SK-MEL-5 (cell line): ENCODE data around the gene COL18A1. TPM values are rescaled to one million over a fixed set of nuclear protein-coding genes. Genes with fewer than 3 reads are reported as not detected.
"Not testable (repeated sequence)": the region's sequence is repeated elsewhere in the genome, so short reads cannot be mapped to it uniquely, and the experiment has no call there.

ENCODE experiments used
- DNase-seq: peaks from one replicate; pipeline ENCODE4 v3.0.0-alpha.2; 2016; ENCODE audit warnings: low read depth, low spot score
- in situ Hi-C: cut with HindIII; loops from 2 replicates; pipeline ENCODE4 v1.10.0; 2016; ENCODE audit warnings: low sequenced_read_pairs, high pct_unique_total_duplicates, low pct_unique_long_range_greater_than_20kb
- total RNA-seq: library from RNA; depleted of rRNA; stranded (reverse); fragments of >200 nt; shearing (Covaris generic); gene quantifications from 2 replicates; pipeline ENCODE4 v1.2.3, GENCODE V29; 2014

COL18A1 gene
- total RNA-seq, 1 experiment from 2014 or later: 12.4 TPM

DNA sequence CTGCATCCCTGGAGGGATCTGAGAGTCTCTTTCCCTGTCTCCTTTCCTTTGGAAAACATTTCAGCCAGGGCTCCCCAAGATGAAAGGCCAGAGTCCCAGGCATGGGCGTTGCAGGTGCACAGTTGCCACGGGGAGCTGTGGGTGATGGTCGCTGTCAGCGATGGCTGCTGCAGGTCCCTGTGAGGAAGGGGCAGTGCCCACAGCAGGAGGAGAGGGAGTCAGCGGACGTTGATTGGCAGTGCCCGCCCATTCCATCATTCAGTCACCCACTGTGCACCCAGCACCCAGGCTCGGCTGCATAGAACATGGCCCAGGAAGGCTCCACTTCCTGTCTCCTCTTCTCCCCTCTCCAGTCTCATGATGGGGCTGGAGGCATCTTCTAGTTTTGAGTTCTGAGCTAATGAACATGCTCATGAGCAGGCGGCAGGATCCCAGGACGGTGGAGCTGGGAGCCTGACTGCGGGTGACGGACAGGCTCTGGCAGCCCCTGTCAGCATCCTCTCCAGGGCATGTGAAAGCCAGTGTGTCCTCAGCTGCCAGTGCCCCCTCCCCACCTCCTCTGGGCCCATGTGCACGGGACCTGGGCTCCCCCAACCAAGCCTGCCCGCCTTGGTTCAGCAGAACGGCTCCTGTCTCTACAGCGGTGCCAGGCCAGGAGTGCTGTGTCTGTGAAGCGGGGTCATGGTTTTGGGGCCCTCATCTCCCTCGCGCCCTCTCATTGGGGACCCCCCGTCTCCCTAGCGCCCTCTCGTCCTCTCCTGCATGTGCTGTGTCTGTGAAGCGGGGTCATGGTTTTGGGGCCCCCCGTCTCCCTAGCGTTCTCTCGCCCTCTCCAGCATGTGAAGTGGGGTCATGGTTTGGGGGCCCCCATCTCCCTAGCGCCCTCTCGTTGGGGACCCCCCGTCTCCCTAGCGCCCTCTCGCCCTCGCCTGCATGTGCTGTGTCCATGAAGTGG, 24.5 kb downstream of the COL18A1 start:
- in situ Hi-C loops: no loop called here
- DNase-seq: no peak

DNA sequence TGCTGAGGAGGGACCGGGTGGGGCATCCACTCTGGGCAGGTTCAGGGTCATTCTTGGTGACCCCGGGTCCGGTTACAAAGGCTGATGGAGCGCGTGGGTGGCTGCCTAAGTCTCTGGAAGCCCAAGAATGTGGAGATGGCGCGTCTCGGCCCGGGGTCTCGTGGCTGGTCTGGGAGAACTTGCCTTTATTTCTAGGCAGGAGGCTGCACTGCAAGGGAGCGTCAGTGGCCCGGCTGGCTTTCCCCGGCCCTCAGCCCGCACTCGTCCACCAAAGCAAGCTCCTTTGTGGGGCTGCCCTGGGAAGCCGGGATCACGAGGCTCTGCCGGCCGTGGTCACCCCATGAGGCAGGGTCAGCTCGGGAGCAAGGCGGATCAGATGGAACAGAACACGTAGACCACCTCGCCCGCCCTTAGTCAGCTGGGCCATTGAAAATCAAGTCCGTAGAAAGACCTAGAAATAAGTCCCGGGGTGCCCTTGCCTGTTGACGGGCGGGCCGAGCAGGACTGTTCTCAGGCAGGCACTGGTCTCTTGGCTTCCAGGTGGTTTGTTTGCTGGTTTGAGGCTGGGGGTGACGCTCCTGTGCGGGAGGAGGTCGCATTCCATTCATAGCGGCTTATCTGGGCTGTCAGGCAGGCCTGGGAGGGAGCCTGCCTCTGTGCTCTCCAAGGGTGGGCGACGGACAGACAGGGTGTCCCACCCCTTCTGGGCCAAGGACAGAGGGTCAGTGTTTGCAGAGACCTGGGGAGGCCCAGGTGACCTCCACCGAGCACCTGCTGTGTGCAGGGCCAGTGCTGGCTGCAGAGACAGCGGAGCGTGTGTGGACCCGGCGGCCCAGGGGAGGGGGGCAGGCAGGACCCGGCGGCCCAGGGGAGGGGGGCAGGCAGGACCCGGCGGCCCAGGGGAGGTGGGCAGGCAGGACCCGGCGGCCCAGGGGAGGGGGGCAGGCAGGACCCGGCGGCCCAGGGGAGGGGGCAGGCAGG, 25.8 kb downstream of the COL18A1 start:
- DNase-seq: no peak
- in situ Hi-C loops: no loop called here

DNA sequence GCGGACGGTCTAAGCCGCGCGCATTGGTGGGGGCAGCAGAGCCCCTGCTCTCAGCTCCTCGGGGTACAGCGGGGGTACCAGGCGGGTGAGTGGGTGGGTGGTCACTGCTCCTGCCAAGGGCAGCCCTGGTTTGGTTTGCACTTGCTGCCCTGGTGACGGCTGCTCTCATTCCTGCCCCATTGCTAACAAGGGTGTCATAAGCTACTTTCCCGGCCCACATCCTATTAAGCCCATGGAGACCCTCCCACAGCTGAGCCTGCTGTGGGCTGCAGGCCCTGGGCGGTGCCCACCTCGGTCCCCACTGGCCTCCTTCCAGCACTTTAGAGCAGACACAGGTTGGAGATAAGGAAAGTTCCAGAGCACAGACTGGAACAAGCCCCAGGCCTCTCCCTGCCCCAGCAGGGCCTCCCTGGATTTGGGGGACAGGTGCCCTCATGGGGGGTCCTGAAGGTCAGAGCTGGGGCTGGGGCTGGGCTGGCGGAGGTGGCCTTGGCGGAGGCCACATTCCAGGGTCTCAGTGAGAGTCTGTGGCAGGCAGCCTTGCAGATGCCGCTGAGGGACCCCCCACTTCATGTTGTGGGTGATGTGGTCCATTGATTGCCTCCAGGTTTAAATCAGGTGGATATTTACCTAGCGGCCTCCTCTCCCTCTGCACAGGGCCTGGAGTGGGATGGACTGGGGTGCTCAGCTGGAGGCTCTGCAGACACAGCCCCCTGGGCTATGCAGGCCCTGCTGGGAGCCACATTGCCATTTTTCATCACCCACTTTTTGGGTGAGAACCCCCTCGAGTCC, 27.0 kb downstream of the COL18A1 start:
- in situ Hi-C loops: no loop called here
- DNase-seq: no peak

DNA sequence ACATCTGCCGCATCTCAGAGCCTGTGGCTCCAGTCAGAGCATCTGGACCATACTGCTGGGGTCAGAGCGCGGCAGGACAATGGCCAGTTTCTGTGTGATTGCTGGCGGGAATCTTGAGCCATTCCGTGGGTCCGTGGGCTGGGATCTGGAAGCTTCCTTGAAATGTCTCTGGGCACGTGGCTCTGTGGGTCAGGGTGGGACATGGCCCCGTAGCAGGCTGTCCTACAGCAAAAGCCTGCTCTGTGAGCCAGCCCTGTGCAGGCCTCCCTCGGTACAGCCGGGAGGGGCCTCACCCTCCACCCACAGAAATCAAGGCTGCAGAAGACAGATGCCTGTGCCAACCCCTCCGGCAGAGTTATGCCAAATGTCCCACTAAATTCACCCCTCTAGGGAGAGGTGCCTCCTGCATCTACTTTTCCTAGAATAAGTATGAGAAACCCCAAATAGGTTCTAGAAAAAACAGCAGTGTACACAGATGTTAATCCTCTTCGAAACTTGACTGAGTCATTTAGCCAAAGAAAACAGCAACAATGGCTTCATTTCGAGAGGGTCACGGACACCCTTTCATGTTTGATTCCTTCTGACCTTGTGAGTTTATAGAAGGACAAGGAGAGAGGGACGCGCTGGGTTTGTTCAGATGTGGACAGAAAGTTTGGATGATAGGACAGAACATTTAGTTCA, 27.8 kb downstream of the COL18A1 start:
- DNase-seq: no peak
- in situ Hi-C loops: no loop called here

DNA sequence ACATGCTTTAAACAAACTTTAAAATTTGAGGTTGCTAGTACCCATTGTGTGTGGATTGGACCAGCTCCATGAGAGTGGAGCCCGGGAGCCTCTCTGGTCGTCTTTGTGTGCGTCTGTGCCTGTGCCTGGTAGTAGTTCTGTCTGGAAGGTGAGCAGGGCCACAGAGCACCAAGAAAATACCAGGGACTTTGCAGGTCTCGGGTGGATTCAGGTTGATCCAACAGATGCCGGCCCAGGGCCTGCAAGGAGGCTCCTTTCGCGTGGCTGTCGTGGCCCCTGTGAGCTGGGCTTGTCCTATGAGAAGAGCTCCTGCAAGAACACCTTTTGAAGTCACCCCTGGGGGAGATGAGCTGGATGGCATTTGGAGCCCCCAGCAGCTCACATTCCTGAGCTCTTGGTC, 28.3 kb downstream of the COL18A1 start:
- no peak for DNase-seq
- in situ Hi-C loops: no loop called here

DNA sequence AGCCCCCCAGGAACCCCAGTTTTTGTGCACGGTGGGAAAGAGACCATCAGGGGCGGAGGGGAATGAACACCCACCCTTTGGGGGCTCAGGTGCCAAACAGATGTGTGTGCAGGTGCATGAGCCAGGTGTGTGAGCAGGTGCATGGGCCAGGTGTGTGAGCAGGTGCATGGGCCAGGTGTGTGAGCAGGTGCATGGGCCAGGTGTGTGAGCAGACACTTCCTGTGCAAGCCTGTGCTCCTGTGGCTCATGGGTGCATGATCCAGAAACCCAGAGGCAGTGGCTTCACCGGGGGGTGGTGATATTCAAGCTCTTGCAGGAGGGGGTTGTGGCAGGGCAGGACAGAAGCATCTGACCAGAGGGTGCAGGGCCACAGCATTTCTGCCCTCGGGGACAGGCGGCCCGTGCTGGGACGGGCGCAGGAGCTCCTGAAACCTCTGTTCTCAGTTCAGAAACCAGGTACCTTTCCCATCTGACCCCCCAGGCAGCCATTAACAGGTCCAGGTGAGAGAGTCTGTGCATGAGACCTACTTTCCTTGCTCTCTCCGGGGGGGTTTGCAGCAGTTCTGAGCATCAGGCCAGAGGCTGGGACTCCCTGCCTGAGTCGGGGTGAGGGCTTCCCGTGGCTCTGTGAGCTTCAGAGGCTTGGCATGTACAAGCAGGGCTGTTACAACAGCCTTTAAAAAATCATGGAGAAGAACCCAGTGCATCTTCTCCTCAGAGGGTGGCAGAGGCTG, 29.1 kb downstream of the COL18A1 start:
- no peak for DNase-seq
- in situ Hi-C loops: no loop called here

DNA sequence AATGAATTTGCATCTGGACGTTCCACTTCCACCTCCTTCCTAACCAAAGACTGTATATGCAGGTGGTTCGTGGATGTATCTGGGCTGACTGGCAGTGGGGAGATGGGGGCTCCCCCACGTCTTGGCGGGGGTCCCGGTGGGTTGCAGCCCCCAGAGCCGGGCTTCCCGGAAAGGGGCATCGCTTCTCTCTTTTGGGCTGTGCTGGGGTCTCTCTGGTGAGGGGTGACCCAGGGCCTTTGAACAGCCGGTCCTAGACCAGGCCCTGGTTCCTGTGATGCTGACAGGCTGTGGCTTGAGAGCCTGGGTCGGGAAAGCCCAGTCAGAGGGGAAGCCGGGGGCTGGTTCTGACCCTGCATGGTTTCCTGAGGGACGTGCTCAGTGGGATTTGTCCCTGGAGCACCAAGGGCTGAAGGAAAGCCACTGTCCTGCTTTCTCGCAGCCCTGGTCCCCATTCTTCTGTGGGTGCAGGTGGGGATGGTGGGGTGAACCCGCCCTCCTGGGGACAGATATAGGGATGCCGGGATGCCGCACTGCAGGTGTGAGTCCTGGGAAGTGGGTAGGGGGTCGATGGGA, 29.8 kb downstream of the COL18A1 start:
- no peak for DNase-seq
- in situ Hi-C loops: no loop called here

DNA sequence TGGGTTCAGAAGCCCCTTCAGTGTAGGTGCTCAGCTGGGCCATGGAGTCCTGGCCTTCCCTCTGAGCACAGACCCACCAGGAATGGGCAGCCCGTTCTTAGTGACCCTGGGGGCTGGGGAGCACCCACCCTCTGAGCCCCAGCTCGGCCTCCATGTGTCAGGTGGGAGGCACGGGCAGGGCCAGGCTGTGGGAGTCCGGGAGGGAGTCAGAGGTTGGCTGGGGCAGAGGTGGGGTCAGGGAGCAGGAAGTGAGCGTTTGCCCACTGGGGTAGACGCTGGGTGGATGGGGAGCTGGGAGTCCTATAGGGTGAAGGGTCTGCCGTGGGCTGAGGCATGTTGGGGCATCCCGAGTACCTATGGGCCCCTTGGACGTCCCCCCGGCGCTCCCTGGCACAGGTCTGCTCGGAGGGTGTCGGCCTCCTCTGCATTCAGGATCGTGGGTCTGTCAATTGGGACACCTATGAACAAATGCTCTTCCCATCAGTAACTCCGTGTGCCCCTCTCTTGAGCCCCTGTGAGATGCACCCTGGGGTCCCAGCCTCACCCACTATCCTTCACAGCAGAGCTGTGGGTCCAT, 30.5 kb downstream of the COL18A1 start:
- in situ Hi-C loops: no loop called here
- DNase-seq: no peak

DNA sequence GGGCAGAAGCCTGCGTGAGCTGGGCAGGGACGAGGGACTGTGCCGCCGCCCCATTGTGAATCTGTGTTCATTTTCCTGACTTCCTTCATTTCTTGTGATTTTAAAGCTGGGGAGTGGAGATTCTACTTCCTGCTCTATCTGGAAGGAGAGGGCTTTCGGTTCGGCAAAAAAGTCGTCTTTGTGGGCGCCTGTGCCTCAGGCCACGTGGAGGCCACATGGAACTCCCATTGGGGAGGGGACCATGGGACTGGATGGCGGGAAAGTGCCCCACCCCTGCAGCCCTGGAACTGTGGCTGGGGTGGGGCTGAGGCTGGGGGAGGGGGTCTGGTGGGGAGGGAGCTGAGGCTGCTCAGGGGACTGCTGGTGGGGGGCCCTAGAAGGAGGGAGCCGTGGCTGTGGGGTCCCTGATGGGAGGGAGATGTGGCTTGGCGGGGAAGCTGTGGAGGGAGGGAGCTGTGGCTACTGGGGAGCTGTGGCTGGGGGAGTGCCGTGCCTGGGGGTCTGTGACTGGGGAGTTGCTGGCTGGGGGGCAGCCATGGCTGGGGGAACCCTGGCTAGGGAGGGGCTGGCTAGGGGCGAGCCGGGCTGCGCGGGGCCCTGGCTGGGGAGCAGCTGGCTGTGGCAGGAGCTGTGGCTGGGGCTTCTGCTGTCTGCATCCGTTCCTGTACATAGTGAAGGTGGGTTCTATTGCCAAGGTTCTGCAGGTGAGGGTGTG, 31.5 kb downstream of the COL18A1 start:
- no peak for DNase-seq

DNA sequence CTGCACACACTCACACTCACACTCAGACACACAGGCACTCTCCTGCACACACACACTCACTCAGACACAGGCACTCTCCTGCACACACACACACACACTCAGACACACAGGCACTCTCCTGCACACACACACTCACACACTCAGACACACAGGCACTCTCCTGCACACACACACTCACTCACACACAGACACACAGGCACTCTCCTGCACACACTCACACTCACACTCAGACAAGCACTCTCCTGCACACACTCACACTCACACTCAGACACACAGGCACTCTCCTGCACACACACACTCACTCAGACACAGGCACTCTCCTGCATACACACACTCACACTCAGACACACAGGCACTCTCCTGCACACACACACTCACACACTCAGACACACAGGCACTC, 32.9 kb downstream of the COL18A1 start:
- DNase-seq, in situ Hi-C loops: not testable (repeated sequence)

More for the DNA sequence above, 31.5 kb downstream of the COL18A1 start:
- in situ Hi-C loops: no loop called here

DNA sequence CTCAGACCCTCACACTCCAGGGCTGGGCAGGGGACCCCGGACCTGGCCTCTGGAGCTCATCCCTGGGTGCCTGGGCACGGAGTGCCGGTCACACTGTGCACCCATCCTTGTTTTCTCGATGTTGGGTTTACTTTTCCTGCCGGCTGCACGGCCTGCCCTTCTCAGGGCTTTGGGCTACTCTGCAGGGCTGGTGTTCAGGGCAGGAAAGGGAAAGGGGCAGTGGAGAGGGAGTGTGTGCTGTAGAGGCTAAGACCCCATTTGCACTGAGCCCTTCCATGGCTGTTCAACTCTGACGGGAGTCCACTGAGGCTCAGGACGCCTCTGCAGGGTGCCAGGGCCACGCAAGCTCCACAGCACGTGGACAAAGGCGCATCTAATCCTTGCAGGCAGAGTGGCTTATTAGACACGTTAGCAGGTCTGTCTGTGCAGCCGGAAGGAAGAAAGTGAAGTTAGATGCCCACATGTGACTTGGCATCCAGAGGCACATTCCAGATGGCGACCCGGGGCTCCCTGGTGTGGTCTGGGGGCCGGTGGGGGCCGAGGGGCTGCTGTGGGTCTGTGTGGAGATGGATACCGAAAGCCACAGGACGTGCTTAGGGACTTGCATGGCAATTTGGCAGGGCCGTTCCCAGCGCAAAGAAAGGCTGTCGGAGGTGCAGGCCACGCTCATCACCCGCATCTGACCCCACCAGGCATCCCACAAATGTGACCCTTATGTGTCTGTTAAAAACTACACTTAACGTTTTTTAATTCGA, 33.6 kb downstream of the COL18A1 start:
- in situ Hi-C loops: no loop called here
- DNase-seq: no peak

DNA sequence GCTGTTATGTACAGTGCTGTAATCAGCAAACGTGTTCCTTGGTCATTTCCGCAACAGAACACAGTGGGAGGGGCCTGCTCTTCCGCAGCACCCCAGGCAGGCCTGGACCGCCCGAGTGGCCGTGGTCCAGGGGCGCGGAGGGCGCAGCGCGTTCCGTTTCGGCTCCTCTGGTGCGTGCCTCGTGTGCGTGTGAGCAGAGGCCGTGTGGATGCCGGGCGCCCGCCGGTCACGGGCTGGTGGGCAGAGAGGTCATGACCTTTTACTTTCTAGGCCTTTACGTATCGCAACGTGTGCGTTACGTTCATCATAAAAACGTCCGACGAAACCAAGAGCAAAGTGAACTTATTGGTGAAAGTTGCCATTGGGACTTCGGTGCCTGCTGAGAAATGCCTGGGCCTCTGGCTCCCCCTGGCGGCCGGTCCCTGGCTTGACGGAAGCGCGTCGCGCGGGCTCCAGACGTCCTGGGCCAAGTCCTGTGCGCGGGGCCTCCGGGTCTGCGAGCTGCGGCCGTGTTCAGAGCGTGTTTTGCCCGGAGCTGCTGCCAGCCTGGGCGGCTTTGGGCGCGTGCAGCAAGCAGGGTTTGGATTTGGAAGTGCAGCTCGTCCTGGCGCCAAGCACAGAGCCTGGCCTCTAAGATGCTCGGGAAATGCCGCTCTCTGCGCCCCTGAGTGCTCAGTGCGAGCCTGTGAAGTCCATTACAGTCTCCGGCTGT, 34.4 kb downstream of the COL18A1 start:
- in situ Hi-C loops: no loop called here

DNA sequence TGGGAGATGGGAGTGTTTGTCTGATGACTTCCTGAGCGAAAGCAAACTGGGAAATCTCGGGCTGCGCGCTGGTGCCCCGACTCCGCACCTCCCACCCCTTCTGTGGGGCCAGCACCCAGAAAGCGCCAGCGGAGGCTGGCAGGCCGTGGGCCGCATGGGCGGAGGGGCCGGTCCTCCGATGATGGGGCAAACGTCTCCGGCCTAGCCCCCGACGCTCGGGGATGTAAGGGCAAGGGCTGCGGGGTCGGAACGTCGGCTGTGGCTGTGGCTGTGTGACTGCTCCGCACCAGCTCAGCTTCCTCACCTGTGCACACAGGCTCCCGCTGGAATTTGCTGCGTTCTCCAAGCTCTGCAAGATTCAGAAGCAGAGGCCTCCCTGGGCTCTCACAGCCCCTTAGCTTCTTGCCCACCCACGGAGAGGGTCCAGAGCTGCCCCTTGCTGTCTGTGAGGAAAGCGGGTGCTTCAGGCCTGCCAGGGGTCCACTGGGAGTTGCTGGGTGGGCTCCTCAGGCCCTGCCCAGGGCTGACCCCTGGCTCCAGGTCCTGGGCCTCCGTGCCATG, 35.0 kb downstream of the COL18A1 start:
- in situ Hi-C loops: no loop called here
- no peak for DNase-seq

More for the DNA sequence above, 34.4 kb downstream of the COL18A1 start:
- peak; percentile 66 for DNase-seq
